ENCODE data around the gene MSANTD7.

GRCh38 chr10:14879928-14880193 is 41.8 kb downstream of the MSANTD7 start:
- TF ChIP-seq CTCF (IDR thresholded peaks at IDR 0.05) = no peak
- no peak for TF ChIP-seq POLR2A (IDR thresholded peaks at IDR 0.05)

All from suprapubic skin (tissue), 3 donors.